ENCODE measurements around the gene TMED10.

TMED10 gene

DNA sequence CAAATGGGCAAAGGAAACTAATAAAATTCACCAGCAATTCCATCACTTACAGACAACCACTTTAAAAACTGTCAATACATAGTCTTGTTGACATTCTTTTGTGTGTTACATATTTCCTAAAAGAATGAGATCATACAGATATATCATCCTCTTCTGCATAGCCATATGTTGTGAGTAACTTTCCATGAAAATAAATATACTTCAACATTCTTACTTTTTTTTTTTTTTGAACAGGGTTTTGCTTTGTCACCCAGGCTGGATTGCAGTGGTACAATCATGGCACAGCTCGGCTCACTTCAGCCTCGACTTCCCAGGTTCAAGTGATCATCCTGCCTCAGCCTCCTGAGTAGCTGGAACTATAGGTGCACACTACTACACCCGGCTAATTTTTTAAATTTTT is 86.1 kb downstream of the TMED10 start:
- TF ChIP-seq, protein P1, sequence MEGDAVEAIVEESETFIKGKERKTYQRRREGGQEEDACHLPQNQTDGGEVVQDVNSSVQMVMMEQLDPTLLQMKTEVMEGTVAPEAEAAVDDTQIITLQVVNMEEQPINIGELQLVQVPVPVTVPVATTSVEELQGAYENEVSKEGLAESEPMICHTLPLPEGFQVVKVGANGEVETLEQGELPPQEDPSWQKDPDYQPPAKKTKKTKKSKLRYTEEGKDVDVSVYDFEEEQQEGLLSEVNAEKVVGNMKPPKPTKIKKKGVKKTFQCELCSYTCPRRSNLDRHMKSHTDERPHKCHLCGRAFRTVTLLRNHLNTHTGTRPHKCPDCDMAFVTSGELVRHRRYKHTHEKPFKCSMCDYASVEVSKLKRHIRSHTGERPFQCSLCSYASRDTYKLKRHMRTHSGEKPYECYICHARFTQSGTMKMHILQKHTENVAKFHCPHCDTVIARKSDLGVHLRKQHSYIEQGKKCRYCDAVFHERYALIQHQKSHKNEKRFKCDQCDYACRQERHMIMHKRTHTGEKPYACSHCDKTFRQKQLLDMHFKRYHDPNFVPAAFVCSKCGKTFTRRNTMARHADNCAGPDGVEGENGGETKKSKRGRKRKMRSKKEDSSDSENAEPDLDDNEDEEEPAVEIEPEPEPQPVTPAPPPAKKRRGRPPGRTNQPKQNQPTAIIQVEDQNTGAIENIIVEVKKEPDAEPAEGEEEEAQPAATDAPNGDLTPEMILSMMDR (IDR thresholded peaks at IDR 0.05) = no peak

DNA sequence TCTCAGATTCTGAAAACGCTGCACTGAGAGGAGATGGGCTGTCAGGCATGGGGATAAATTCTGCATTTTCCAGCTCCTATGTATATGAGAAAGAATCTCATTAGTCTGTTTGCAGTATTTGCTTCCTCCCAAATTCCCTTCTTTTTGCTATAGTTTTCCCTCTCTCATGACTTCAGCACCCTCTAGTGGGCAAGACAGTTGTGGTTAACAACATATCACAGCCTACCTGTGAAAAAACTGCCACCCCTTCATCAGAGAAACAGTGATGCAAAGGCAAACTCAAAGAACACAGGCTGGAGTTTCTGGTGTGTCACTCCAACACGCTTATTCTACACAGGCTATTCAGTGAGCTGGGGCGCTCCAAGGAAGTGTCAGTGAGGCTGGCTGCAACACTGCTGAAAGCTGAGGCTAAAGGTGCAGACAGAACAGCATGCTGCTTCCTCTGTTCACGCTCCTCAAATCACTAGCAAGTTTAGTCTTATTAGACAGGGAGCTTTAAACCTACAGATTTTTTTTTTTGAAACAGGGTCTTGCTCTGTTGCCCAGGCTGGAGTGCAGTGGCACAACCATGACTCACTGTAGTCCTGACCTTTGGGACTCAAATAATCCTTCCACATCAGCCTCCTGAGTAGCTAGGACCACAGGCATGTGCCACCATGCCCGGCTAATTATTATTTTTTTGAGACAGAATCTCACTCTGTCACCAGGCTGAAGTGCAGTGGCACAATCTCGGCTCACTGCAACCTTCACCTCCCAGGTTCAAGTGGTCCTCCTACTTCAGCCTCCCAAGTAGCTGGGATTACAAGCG is 87.6 kb downstream of the TMED10 start:
- TF ChIP-seq, protein P1 (IDR thresholded peaks at IDR 0.05) = peak; percentile 75

DNA sequence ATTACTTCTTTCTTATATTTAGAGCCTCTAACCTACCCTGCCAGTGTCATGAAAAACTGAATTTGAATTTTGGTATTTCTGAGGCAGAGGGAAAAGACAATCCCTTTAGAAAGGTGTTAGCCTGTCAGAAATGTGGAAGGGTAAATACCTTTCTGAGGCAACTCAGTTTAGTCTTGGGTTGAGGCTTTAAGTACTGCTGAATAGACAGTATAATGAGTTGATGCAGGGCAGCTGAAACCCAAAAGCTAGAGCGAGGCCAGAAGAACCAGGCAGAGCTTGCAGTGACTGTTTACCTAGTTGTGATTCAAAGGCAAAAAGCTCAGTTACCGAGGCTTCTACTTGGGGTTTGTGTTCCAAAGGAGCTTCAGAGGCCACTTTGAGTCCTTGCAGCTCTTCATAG is 88.3 kb downstream of the TMED10 start:
- TF ChIP-seq, protein P1 (IDR thresholded peaks at IDR 0.05) = no peak

DNA sequence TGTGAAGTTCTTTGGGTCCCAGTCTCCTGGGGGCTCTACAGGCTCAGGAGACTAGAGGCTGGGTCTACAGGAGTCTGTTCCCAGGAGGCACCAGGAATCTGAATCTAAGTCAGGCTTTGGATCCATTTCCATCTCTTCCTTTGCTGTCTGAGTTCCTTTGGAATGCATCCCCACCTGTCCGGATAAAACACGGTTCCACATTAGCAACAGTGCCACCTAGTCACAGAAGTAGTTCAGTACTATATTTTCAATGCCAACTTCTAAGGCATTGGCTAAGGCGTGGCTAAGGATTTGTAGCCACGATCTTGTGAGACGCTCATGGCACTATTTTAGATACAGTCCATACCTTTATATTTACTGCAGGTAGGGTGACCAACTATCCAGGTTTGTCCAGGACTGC is 91.9 kb downstream of the TMED10 start:
- TF ChIP-seq, protein P1 (IDR thresholded peaks at IDR 0.05) = peak; percentile 25; the same call in 1 of the 2 replicates

DNA sequence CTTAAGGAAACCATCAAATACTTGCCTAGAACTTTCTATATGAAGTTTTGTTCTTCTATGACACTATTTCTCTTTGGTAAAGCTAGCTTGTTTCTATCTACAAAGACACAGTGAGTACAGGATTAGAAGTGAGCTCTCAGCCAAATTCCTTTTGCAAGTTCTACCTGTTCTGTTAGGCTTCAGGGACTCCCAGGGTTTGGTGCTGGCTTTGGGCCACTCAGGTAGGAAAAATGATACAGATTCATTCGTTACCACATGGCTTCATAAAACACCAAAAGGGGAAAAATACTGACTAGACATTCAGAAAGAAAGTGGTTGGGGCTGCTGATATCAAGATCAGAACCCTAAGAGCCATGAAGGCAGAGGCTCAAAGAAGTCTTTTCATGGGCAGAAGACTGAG is 93.1 kb downstream of the TMED10 start:
- TF ChIP-seq, protein P1 (IDR thresholded peaks at IDR 0.05) = no peak

DNA sequence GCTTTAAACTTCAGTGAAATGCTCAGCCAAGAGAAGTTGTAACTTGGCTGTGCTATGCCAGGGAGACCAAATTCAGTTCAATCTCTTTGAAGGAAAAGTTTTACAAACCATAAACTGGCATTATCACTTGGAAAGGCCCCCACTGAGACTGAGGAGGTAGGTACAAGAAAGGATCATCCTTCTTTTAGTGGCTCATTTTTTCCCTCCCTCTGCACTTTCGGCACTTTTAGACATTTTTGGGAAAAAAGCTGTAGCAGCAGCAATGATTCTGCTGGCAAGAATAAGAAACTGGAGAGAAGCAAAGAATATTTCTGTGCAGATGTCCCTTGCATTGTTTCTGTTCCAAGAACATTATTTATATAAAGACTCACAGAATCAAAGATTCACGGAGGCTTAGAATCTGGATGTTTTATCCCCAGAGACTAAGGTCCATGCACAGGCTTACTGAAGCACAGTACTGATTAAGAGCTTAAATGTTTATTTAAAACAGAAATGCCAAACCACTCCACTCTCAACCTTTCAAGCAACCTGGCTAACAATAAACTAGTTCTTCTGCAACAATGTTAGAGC is 94.7 kb downstream of the TMED10 start:
- TF ChIP-seq, protein P1 (IDR thresholded peaks at IDR 0.05) = no peak

All from LNCAP (cell line).